RWPE1 (cell line): ENCODE data around the gene DDX10.

Source experiments
- CTCF ChIA-PET: fragments of 350-600 bp; sonication (Branson Sonifier 250); formaldehyde crosslinking; extraction: SDS; loops from one replicate; lab custom pipeline; 2021; lab: Yijun Ruan, JAX
- POLR2A ChIA-PET: fragments of 400-600 bp; formaldehyde crosslinking; extraction: SDS; loops from one replicate; lab custom pipeline; 2020; ENCODE audit warnings: antibody characterized with exemption; ENCODE audit not compliant: low non-redundant PET; lab: Yijun Ruan, JAX
- DNase-seq: peaks from one replicate; pipeline ENCODE4 v3.0.0; 2012; ENCODE audit warnings: low spot score
- H3K27ac ChIP-seq: fragments of 450-650 bp; 2 replicates; pipeline ENCODE4 v1.5.1; 2017
- TF ChIP-seq, protein P1 (sequence below): fragments of 450-650 bp; conservative IDR thresholded peaks from 2 replicates; pipeline ENCODE4 v1.5.1; 2017; ENCODE audit warnings: low read depth, mild to moderate bottlenecking

Gene DDX10

GRCh38 chr11:108897071-108897481 is 232.2 kb downstream of the DDX10 start:
- CTCF ChIA-PET, result interaction anchor here (0.6 kb wide), 1 partner anchor 40 kb away, joined by 3 read pairs; no protein-coding TSS in a partner anchor
- no peak for DNase-seq
- H3K27ac ChIP-seq, result no peak overlapping the region
- POLR2A ChIA-PET, result no interaction called here
- TF ChIP-seq, protein P1, sequence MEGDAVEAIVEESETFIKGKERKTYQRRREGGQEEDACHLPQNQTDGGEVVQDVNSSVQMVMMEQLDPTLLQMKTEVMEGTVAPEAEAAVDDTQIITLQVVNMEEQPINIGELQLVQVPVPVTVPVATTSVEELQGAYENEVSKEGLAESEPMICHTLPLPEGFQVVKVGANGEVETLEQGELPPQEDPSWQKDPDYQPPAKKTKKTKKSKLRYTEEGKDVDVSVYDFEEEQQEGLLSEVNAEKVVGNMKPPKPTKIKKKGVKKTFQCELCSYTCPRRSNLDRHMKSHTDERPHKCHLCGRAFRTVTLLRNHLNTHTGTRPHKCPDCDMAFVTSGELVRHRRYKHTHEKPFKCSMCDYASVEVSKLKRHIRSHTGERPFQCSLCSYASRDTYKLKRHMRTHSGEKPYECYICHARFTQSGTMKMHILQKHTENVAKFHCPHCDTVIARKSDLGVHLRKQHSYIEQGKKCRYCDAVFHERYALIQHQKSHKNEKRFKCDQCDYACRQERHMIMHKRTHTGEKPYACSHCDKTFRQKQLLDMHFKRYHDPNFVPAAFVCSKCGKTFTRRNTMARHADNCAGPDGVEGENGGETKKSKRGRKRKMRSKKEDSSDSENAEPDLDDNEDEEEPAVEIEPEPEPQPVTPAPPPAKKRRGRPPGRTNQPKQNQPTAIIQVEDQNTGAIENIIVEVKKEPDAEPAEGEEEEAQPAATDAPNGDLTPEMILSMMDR, result no peak

- TF ChIP-seq, protein P1, result no peak
- ChIA-PET CTCF (no interaction called here), POLR2A (no interaction called here)
- DNase-seq, result no peak
- no peak overlapping the region for H3K27ac ChIP-seq
Measured at GRCh38 chr11:108897916-108898315, 233.0 kb downstream of the DDX10 start.

GRCh38 chr11:108901359-108901758 is 236.5 kb downstream of the DDX10 start:
- ChIA-PET POLR2A (no interaction called here), CTCF (no interaction called here)
- H3K27ac ChIP-seq, result no peak overlapping the region
- TF ChIP-seq, protein P1, result no peak
- no peak for DNase-seq

- no peak overlapping the region for H3K27ac ChIP-seq
- ChIA-PET CTCF (no interaction called here), POLR2A (no interaction called here)
- no peak for DNase-seq
- TF ChIP-seq, protein P1, result no peak
Measured at GRCh38 chr11:108902027-108902469, 237.2 kb downstream of the DDX10 start.

- DNase-seq, result no peak
- ChIA-PET CTCF (no interaction called here), POLR2A (no interaction called here)
- TF ChIP-seq, protein P1, result no peak
- H3K27ac ChIP-seq, result no peak overlapping the region
Measured at GRCh38 chr11:108904480-108904879, 239.6 kb downstream of the DDX10 start.

DNA sequence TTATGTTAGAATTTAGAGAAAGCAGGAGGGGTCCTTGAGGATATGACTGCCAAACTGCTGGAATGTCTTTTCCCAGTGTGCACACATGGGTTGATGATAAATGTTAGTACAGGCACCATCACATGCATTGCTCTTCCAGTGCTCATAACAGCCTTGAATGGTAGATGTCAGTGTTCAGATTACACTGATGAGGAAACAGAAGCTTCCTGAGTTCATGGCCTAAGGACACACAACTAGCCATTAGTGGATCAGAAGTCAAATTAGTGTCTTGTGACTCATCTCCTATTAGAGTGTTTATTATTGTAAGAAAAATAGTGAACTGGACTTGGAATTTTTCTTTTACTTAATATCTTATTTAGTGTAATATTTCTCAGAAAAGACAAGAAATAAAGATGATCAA is 241.5 kb downstream of the DDX10 start:
- ChIA-PET CTCF (no interaction called here), POLR2A (no interaction called here)
- TF ChIP-seq, protein P1, result no peak
- DNase-seq, result peak; percentile 55
- H3K27ac ChIP-seq, result no peak overlapping the region
